IPS-NIHi7 (cell line): ENCODE results near the gene SLC25A41.
A peak's percentile ranks its signal among the peaks of the same experiment; 100 is the strongest.

Source experiments
- DNase-seq: peaks from one replicate; pipeline ENCODE4 v3.0.0; 2012; ENCODE audit warnings: mixed read lengths; ENCODE audit errors: extremely low spot score

SLC25A41 gene

DNA sequence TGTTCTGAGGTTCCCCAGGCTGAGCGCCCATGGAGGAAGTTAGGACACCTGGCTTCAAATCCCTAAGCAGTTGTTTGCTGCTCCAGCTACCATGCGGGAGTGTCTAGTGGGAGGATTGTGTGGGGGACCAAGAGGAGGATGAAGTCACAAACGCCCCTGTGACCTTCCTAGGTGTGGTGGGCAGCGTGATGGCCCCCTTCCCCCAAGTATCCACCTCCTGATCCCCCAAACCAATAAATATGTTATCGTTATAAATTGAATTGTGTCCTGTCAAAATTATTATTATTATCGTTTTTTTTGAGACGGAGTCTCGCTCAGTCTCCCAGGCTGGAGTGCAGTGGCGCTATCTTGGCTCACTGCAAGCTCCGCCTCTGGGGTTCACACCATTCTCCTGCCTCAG is at the start of gene SLC25A41:
SLC25A41 (minus strand) TSS at position 101 of the 400 bp plus-strand sequence; CDS start at position 31, 70 bp downstream.
- DNase-seq, result no peak

DNA sequence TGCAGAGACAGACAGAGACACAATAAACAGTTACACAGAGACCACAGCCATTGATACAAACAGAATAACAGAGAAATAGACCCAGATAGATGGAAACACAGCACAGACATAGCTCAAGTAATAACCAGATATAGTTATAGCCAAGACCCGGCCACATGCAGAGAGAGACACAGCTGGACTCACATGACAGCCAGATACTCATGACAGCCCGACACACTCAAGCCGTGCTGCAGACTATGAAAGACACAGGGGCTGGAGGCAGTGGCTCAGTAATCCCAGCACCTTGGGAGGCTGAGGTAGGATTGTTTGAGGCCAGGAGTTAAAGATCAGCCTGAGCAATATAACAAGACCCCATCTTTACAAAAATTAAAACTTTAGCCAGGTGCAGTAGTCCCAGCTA is 49.7 kb upstream of the SLC25A41 start:
- no peak for DNase-seq

DNA sequence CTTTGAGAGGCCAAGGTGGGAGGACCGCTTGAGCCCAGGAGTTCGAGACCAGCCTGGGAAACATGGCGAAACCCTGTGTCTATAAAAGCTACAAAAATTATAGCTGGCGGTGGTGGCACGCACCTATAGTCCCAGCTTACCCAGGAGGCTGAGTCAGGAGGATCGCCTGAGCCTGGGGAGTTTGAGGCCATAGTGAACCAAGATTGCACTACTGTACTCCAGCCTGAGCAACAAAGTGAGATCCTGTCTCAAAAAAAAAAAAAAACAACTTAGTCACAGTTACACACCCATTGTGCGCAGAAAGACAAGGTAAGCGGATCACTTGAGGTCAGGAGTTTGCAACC is 48.8 kb upstream of the SLC25A41 start:
- no peak for DNase-seq

DNA sequence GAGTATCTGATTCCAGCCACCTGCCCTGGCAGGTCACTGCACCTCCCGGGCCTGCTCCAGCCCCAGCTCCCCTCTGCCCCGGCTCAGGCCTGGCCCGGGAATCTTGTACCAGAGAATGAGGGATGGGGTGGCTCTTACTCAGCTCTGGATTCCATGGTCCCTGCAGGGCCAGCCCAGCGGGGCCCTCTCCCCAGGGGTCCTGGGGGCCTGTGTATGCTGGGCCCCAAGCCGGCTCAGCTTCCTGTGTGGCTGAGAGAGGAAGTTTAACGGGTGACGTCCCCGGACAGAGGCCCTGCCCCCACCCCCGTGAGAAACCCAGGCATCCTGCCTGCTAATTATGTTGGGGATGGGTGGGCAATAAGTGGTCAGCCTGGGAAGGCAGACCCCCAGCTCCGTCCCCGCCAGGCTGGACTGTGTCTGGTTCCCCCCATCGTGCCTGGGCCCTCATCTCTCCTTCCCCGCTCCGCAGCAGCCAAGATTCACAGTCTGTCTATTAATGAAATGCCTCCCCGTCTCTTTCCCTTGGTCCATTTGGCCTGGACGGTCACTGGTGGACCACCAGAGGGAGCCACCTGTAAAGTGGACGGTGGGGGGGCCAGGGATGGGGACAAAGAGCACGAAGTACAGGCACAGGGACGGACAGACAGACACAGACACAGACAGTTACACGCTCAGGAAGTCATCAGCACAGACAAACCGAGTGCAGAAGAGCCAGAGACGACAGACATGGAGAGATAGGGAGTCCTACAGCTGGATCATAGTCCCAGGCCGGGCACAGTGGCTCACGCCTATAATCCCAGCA is 48.2 kb upstream of the SLC25A41 start, which contains the start of gene DENND1C:
DENND1C (minus strand) TSS at position 247 of the 802 bp plus-strand sequence; CDS start at position 155, 92 bp downstream.
- DNase-seq, result no peak

DNA sequence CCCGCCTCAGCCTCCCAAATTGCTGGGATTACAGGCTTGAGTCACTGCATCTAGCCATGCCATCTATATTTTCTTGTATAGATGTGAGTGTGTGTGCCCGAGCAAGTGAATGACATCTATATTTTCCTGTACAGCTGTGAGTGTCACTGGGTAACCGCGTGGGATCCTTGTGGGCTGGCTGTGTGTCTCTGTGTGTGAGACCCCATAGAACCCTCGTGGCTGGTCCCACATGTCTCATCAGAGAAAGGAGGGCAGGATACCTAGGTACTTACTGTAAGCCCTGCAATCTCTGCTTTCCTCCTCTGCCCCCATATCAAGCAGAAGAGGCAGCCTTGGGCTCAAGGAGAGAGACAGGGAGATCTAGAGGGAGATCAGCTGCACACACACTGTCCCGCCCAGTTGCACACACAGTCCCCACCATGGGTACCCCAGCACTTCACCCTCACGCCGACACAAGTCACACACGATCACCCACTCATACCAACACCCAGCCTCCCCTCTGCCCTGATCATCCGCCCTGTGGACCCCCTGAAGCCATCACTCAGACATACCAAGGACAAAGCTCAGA is 47.4 kb upstream of the SLC25A41 start:
- no peak for DNase-seq

DNA sequence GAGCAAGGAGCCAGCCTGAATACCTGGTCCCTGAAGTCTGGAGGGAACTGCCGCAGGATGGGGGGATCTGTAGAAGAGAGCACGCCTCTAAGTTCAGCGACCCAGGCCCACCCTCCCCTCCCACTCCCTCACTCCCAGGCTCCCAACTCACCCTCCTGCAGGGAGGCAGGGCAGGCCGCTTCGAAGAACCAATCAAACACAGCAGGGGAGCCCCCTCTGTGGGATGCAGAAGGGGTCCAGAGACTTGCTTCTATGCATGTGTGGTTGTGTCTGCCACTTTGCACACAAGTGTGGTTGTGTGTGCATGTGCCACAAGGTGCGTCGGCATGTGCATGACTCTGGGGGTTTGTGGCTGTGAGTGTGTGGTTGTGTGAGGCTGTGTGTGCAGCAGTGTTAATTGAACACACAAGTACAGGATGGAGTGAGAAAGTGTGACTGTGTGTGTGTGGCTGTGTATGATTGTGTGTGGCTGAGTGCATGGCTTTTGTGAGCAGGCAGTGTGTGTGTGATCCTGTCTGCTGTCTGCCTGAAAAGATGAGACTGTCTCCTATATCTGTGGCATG is 46.4 kb upstream of the SLC25A41 start:
- DNase-seq, result no peak

DNA sequence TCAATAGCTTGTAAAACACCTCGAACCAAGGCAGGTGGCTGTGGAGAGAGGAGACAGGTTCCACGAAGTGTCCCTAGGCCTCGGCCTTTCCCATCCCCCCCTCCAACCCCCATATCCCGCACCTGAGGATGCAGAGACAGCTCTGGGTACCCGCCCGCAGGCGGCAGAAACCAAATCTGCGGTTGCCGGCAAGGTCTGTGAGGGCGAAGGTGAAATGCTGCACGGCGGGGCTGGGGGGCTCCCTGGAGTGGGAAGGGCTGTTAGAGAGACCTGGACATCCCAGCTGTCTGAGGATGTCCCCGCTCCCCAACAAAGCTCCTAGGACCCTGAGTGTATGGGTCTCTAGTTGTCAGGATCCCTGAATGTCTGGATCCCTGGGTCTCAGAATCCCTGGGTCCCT is 45.3 kb upstream of the SLC25A41 start:
- no peak for DNase-seq

DNA sequence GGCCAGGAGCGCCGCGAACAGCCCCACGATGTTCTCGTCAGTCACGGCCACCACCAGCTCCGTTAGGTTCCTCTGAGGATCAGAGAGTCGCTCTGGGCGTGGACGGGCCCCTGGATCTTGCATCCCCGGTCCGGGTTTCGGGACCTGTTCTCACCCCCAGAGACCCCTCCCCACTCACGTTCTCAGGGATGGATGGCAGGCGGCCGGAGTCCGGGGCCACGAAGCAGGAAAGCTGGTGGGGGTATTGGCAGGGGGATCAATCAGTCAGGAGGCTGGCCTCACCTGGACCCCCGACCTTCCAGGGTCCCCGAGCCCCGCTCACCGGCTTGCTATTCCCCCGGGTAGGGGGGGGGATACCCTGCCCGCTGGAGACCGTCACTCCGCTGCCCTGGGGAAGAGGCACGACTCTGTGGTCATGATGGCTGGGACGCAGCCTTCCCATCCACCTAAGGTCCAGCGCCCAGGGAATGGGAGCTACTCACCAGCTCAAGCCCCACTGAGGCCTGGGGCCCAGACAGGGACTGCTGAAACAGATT is 43.4 kb upstream of the SLC25A41 start:
- no peak for DNase-seq

DNA sequence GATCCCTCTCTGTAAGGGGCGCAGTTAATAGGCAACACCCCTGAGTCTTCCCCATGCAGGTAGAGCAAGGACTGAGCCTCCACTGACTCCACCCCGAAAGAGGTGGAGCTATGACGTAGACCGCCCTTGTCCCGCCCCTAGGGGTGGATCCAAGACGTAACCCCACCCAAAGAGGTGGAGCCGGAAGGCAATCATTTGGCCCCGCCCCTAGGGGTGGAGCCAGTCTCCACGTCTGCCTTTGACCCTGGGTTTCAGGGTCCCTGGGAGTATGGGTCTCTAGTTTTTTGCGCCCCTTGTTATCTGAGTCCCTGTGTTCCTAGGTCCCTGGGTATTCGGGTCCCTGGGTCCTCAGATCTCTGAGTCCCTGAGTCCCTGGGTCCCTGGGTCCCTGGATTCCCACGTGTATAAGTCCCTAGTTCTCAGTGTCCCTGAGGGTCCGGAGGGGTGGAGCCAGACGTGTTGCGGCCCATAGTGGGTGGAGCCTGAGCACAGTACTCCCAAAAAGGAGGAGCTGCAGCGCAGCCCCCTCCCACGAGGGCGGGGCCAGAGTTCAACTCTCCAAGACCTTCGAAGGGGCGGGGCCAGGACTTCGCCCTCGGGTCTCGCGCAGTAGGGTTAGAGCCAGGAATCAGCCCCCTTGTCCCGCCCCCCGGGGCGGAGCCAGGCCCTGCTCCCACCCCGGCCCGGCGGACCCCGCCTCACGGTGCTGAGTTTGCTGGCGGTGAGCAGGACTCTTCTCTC is 42.8 kb upstream of the SLC25A41 start:
- peak; percentile 98 for DNase-seq

DNA sequence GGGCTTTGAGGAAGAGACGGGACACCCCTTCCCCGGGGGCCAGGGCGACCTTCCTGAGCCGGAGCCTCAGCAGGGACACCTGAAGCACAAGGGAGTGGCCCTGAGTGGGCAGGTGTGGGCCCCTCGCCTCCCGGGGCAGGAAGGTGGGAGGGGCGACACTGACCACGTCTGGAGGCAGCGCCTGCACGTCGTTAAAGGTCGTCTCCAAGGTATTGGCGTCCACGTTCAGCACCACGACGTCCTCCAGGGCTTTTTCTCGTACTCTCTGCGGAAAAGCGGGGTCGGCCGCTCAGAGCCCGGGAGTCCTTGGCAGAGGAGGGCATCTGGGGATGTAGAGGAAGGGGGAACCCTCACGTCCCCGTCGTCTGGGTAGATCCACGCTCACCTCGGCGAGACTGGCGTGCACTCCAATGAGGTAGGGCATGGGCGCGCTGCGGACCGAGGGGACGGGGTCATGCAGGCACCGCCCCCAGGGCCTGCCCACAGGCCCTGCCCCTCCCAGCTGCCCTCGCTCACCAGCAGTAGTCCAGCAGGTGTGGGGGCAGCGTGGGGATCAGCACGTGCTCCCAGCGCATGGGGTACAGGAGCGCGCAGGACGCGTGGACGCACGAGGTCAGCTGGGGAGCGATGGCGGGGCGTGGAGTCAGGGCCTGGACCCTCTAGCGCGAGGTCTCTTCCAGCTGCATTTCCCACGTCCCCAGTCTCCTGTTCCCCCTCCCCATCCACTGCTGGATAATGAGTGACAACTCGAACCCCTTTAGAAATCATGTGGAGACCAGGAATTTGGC is 42.0 kb upstream of the SLC25A41 start:
- DNase-seq, result peak; percentile 38

DNA sequence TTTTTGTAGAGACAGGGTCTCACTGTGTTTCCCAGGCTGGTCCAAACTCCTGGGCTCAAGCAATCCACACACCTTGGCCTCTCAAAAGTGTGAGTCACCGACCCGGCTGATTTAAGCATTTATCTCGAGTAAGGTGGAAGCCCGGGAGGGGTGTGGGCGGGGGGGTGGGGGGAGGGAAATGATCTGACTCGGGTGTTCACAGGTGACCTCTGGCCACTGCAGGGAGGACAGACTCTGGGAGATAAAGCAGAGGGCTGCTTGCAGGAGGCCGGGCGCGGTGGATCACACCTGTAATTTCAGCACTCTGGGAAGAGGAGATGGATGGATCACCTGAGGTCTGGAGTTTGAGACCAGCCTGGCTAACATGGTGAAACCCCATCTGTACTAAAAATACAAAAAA is 40.1 kb upstream of the SLC25A41 start:
- DNase-seq, result no peak

DNA sequence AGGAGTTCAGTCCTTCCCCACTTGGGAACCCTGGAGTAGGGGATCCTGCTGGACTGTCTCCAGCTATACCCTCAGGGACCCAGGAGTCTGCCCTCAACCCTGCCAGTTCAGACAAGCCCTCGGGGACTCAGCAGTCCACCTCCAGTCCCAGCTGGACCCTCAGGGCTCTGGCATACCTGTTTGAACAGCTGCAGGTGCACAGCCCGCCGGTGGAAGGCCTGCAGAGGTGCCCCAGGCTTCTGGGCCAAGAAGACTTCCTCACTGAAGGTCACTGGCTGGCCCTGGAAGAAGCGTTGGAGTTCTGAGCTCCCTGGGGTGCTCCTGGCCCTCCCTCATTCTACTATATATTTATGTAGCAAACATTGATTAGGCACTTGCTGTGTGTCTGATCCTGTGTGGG is 39.1 kb upstream of the SLC25A41 start:
- DNase-seq, result no peak

DNA sequence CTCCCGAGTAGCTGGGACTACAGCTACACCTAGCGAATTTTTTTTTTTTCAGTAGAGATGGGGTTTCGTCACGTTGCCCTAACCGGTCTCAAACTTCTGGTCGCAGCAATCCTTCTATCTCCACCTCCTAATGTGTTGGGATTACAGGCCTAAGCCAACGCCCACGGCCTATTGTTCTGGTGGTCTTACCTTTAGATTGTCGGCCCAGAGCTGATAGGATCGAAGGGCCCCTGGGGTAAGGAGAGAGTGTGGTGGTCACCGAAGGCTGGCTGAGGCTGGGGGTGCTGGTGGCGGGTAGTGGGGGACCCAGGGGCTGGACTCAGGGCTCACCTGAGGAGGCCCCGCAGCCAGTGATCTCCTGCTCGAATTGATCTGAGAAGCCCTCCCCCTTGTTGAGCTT is 37.5 kb upstream of the SLC25A41 start:
- no peak for DNase-seq

DNA sequence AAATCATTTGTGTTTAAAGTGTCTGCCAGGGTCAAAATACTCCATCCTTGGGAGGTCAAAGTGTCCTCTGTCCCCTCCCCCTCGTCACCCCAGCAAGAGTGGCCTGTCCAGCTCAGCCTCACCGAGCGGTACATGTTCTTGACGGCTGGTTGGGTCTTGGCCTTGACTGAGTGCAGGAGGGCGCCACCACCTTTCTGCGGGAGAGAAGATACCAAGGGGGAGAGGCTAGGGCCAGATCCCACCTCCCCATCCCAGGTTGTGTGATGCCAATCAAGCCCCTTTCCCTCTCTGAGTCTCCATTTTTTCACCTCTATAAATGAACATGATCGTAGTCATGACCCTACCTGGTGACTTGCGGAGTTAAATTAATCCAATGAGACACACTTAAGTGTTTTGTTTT is 36.6 kb upstream of the SLC25A41 start:
- DNase-seq, result no peak

DNA sequence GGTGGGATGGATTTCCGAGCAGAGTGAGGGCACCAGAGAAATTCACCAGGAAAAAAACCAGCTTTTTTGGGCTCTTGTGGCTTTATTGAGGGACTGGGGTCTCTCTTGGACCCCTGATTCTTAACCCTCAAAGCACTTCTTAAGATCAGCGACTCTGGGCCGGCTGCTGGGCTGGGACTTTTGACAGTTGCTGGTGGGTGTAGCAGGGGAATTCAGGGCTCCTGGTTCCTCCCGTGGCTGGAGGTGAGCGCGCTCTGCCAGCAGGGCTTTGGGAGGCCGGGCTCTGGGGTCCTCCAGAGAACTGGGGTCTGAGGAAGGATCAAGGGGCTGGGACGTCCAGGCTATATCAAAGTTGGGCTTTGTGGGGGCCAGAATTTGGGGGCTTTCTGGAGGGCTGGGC is 33.8 kb upstream of the SLC25A41 start:
- no peak for DNase-seq

DNA sequence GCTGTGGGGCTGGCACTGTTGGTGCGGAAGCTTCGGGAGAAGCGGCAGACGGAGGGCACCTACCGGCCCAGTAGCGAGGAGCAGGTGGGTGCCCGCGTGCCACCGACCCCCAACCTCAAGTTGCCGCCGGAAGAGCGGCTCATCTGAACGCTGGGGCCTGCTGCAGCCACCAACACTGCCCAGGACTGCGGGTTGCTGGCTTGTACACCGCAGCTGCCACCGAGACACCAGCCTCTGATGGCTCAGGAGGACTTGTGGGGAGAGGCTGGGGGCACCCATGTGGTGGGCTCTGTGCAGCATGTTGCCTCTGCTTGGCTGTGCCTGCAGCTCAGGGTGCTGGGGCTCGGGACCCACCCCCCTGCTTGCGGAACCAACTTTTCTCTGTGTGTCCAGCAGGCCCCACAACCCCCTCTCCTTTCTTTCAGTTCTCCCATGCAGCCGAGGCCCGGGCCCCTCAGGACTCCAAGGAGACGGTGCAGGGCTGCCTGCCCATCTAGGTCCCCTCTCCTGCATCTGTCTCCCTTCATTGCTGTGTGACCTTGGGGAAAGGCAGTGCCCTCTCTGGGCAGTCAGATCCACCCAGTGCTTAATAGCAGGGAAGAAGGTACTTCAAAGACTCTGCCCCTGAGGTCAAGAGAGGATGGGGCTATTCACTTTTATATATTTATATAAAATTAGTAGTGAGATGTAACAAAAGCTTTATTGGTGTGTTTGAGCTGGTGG is 33.1 kb upstream of the SLC25A41 start:
- no peak for DNase-seq

DNA sequence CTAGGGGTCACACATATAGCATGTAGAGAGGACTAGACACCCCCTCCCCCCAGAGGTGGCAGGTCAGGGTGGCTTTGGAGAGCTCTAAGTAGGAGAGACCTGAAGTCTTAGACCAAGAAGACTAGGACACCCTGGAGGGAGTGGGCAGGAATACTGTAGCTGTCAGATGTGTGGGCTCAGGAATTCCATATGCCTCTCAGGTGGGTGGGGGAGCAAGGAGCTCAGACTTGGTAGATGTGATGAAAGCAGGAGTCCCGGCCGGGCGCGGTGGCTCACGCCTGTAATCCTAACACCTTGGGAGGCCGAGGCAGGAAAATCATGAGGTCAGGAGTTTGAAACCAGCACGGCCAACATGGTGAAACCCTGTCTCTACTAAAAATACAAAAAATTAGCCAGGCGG is 32.1 kb upstream of the SLC25A41 start:
- no peak for DNase-seq

DNA sequence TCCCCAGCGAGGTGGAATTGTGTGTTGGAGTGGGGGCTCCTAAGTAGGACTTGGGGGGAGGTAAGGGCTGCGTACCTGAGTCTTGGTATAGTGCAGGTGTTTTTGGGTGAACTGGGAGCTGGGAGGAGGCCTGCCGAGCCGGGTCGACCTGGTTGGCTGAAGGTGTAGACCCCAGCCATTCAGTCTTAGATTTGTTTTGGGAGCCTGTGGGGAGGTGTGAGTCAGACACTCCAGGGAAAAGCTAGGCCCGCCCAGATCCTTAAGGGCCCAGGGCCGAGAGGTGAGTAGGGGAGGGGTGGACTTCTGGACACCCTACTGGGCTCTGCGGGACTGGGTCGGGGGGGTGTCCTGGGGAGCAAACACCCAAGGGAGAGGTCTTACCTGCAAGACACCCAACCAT is 31.4 kb upstream of the SLC25A41 start:
- peak; percentile 26 for DNase-seq

DNA sequence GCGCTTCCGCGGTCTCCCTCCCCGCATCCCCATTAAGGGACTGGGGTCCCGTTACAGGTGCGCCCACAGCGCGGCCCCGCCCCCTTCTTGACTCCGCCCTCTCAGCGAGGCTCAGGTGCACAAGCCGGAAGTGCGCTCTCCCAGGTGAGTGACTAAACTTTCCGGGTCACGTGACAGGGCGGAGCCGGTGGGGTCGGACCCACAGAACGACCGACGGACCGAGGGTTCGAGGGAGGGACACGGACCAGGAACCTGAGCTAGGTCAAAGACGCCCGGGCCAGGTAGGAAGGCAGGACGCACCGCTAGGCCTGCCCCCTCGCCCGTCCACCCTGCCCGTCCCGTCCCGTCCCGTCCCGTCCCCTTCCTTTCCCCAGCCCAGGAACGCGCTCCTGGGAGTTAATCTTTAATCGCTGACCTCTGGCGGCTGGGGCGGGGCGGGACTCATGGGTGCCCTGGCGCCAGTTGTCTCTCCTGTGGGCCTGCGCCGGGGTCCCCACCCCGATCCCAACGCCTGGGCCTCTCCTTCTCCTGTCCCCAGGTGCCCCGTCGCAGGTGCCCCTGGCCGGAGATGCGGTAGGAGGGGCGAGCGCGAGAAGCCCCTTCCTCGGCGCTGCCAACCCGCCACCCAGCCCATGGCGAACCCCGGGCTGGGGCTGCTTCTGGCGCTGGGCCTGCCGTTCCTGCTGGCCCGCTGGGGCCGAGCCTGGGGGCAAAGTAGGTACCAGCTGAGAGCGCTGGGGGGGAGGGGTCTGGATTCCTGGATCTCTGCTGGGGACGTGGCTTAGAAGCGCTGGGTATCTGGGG is 30.7 kb upstream of the SLC25A41 start, which contains the start of gene CRB3:
CRB3 (plus strand) TSS at position 202 of the 804 bp plus-strand sequence; CDS start at position 633, 431 bp downstream.
- DNase-seq, result peak; percentile 84
